DMS 273 (cell line): ENCODE measurements around the gene VPS54.

Experiments used
- DNase-seq: peaks from one replicate; lab custom pipeline; 2025; ENCODE audit not compliant: unreplicated experiment; lab: John Stamatoyannopoulos, UW

The VPS54 gene

DNA sequence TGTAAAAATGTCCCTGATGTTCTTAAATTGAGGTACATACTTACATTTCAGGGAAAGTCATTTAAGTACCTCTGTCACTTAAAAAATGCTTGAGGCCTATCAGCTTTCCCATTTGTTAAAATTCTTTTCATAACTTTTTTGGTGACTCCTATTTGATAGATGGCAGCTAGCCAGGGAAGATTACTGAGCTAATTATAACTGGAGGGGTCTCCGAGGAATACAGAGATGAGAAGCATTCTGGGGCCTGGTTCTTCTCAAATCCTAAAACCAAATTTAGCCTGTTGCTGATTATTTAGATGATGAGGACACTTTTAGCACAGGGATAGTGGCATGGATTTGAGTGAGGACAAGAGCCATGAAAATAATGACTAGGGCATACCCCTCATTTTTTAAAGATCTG is 172.7 kb downstream of the VPS54 start:
- no peak for DNase-seq

DNA sequence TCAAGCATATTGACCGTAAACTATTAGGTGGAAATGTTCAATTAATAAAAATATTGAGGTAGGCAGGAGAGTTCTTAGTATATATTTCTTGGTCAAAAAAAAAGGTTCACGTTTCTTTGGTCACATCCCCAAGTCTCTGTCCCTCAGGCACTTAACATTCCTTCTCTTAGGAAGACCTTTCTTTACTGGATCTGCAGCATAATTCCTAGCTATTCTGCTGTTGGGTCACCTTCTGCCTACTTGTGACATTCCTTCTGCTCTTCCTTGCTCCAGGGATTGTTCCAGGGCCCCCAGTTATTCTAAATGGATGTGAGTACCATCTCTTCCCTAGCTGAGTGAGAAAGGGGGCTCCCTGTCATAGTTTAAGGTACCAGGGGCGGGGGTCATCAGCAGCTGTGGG is 173.4 kb downstream of the VPS54 start:
- DNase-seq: no peak

DNA sequence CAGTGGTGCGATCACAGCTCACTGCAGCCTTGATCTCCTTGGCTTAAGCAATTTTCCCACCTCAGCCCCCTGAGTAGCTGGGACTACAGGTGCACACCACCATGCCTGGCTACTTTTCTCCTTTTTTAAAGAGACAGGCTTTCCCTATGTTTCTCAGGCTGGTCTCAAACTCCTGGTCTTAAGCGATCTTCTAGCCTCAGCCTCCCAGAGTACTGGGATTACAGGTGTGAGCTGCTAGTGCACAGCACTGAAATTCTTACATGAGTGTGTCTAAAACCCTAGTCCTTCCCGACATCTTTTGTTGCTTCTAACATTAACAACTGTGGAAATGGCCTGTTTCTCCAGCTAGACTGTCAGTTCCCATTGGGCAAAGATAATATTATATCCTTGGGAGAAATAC is 174.6 kb downstream of the VPS54 start:
- no peak for DNase-seq

- no peak for DNase-seq
Measured at GRCh38 chr2:63843791-63844190, 175.4 kb downstream of the VPS54 start.

DNA sequence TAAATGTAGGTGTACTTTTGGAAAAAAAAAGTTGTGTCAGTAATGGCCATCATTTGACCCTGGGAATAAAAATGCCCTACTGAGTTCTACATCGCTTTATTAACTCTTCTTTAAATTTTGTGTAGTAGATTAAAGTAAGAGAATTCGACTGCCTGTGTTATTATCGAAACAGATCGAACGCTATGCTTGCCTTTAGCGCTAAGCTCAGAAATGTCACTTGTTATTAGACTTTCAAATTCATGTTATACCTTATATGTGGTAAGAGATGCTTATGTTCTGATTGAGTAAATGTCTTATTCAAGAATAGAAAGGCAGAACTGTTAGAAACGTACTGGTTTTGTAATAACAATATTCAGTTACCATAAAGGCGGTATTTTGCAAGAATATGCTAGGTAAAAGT is 176.1 kb downstream of the VPS54 start:
- DNase-seq: no peak

DNA sequence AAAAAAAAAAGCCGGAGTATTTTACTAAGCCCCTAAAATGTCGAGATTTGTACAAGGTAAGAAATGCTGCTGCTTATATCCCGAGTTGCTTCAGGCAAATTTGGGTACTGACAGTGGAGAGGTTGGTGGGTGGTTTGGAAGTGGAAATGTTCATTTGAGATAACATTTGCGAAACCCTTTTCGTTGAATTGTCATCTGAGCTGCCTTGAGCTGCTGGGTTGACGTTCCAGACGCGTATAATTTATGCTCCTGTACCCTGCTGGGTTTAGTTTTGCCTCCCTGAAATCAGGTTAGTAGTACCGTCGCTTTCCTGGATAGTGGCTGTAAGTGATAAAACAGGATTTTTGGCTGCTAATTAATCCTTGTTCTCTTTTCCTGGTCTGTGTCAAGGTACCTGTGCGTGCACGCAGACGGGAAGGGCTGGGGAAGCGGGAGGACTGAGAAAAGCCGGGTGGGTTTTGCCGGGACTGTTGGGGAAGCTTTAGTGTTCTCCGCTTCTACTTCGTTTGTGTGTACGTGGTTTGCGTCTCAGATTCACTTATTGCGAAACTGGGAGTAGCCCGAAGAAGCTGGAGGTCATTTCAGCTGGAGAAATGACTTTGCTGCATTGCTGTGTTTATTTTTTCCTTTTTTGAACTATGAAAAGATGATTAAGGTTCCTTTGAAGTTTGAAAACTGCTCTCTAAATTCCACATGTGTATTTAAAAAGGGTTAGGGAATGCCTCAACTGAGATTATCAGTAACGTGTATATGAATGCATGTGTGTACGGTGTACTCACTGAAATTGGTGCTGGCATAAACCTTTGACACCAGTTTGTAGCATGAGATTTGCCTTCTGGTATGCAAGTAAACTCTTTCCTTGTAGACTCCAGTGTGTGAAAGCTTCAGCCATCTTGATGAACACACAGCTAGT is 176.8 kb downstream of the VPS54 start:
- DNase-seq: peak; percentile 56
